K562 (cell line): ENCODE data around the gene FBXO10. TPM values are rescaled to one million over a fixed set of nuclear protein-coding genes. Genes with fewer than 3 reads are reported as not detected.

Source experiments
- DNMT1 ChIP-seq: fragments of 450-650 bp; IDR thresholded peaks from 2 replicates; pipeline ENCODE4 v1.6.1; 2016; ENCODE audit warnings: antibody characterized with exemption, mild to moderate bottlenecking
- GTF2B ChIP-seq: IDR thresholded peaks from 2 replicates; pipeline ENCODE4 v1.6.1; 2011; ENCODE audit not compliant: insufficient read length; ENCODE audit errors: extremely low read depth
- NFE2L1 ChIP-seq: fragments of 450-650 bp; IDR thresholded peaks from 2 replicates; pipeline ENCODE4 v1.6.1; 2016; ENCODE audit warnings: missing genetic modification characterization, low read depth, mild to moderate bottlenecking, missing compliant biosample characterization, moderate library complexity, borderline replicate concordance
- PML ChIP-seq: IDR thresholded peaks from 2 replicates; pipeline ENCODE4 v1.6.1; 2012; ENCODE audit warnings: low read length, inconsistent platforms
- PTTG1 ChIP-seq: fragments of 450-650 bp; IDR thresholded peaks from 2 replicates; pipeline ENCODE4 v1.6.1; 2016; ENCODE audit warnings: low read depth, mild to moderate bottlenecking, missing genetic modification characterization, missing compliant biosample characterization
- RBBP5 ChIP-seq: fragments of 200-600 bp; sonication (generic); IDR thresholded peaks from 2 replicates; pipeline ENCODE4 v1.6.1; 2012; ENCODE audit warnings: borderline replicate concordance, mild to moderate bottlenecking, low read length, control low read depth, inconsistent platforms; ENCODE audit not compliant: insufficient read depth, poor library complexity, severe bottlenecking
- SAFB2 ChIP-seq: fragments of 200-400 bp; formaldehyde crosslinking; IDR thresholded peaks from 2 replicates; pipeline ENCODE4 v1.6.1; 2018; ENCODE audit warnings: borderline replicate concordance, low read length, low read depth, moderate library complexity; ENCODE audit not compliant: severe bottlenecking
- SMARCC2 ChIP-seq: fragments of 450-650 bp; IDR thresholded peaks from 2 replicates; pipeline ENCODE4 v1.6.1; 2017; ENCODE audit warnings: antibody characterized with exemption, moderate library complexity, mild to moderate bottlenecking, low read depth
- STAT5B ChIP-seq: fragments of 250-450 bp; sonication (Bioruptor Pico); IDR thresholded peaks from 2 replicates; pipeline ENCODE4 v1.8.0; 2021; ENCODE audit warnings: mild to moderate bottlenecking, inconsistent platforms
- TAF15 ChIP-seq: fragments of 200-400 bp; formaldehyde crosslinking; IDR thresholded peaks from 2 replicates; pipeline ENCODE4 v1.6.1; 2017; ENCODE audit warnings: mild to moderate bottlenecking, low read depth, low read length, moderate library complexity
- TARDBP ChIP-seq: fragments of 450-650 bp; IDR thresholded peaks from 2 replicates; pipeline ENCODE4 v1.6.1; 2016
- TRIM28 ChIP-seq: fragments of 450-650 bp; IDR thresholded peaks from 2 replicates; pipeline ENCODE4 v1.6.1; 2017
- ZBTB40 ChIP-seq, 2 experiments: fragments of 450-650 bp in 1 of 2; sonication (generic) in 1 of 2; formaldehyde crosslinking in 1 of 2; IDR thresholded peaks; 2 replicates each; pipeline versions ENCODE4 v1.7.1 to v1.9.0; 2016 to 2022; ENCODE audit warnings: inconsistent platforms in 1 of 2, mild to moderate bottlenecking in 1 of 2, missing genetic modification reagents in 1 of 2
- ZNF253 ChIP-seq: fragments of 250-450 bp; sonication (Bioruptor Pico); conservative IDR thresholded peaks from 2 replicates; pipeline ENCODE4 v1.6.1; 2021; ENCODE audit warnings: mild to moderate bottlenecking
- ZNF444 ChIP-seq: fragments of 250-450 bp; sonication (Bioruptor Pico); IDR thresholded peaks from 2 replicates; pipeline ENCODE4 v1.4.0; 2020; ENCODE audit warnings: mild to moderate bottlenecking, moderate library complexity
- ZNF511 ChIP-seq: sonication (generic); formaldehyde crosslinking; IDR thresholded peaks from 2 replicates; pipeline ENCODE4 v1.8.0; 2022; ENCODE audit warnings: mild to moderate bottlenecking, missing genetic modification reagents
- ZNF830 ChIP-seq: fragments of 250-450 bp; sonication (Bioruptor Pico); IDR thresholded peaks from 2 replicates; pipeline ENCODE4 v1.5.0; 2021; ENCODE audit warnings: mild to moderate bottlenecking
- polyA plus RNA-seq, 8 experiments: library from polyadenylated mRNA; depleted of rRNA in 4 of 8; stranded (reverse) in 5 of 8; unstranded in 3 of 8; fragments of >200 nt; fragmentation: Nextera tagmentation in 2 of 8; fragmentation: Illumina TruSeq in 1 of 8; extraction: Ambion mirVana in 2 of 8; extraction: Trizol in 1 of 8; gene quantifications; 2 replicates each; pipeline versions ENCODE4 v1.2.1 to v1.2.3, GENCODE V29; 2011 to 2014; ENCODE audit warnings: inconsistent platforms in 1 of 8, missing spikeins in 1 of 8
- total RNA-seq, 7 experiments: library from RNA; depleted of rRNA in 6 of 7; stranded (reverse); fragments of >200 nt in 6 of 7; fragmentation: Illumina TruSeq in 2 of 7; extraction: Trizol in 2 of 7; gene quantifications; 2 replicates each; pipeline versions ENCODE4 v1.2.1 to v1.2.3, GENCODE V29; 2011 to 2021; ENCODE audit warnings: low replicate concordance in 1 of 7

The FBXO10 gene
- total and polyA plus RNA-seq, 9 of the 15 experiments (the other 6 are each of a cell fraction or from before 2014, with no cell fraction given), result 0.84 to 9.9 (median 6.0) TPM

GRCh38 chr9:37466037-37466709 lies 110.0 kb downstream of the FBXO10 start (continued):
- TF ChIP-seq ZBTB40 (IDR thresholded peaks at IDR 0.05) (no peak), ZBTB40 (CRISPR knock-in tag; IDR thresholded peaks at IDR 0.05) (no peak), TAF15 (no peak), GTF2B (no peak), PML (no peak; the same call in 1 of the 2 replicates), PTTG1 (tag) (no peak), ZNF511 (no peak), ZNF830 (CRISPR knock-in tag) (no peak), NFE2L1 (tag) (no peak), ZNF253 (no peak), ZNF444 (CRISPR knock-in tag) (no peak), SAFB2 (no peak), TARDBP (0 out of 2 replicates have a peak, but pooled peaks have one; percentile 22), TRIM28 (no peak), DNMT1 (no peak), RBBP5 (peak; percentile 25), STAT5B (CRISPR knock-in tag) (no peak), SMARCC2 (no peak)
